Measurements from ENCODE around the gene GPS2.

GPS2 gene

GRCh38 chr17:7356072-7356549, 41.0 kb upstream of the GPS2 start:
- Mint-ChIP-seq H3K36me3 (ENCODE audit: low read depth) (no peaks in the 10 kb centered on the region), H3K4me1 (peaks cover 21% of the 10 kb centered on the region), H3K27me3 (ENCODE audit: low read depth) (peaks cover 6% of the 10 kb centered on the region), H3K9me3 (no peaks in the 10 kb centered on the region), H3K27ac (no peak overlapping the region), H3K4me3 (no peak overlapping the region)
- peak; percentile 80 to 86 (median 84) for TF ChIP-seq CTCF (IDR thresholded peaks at IDR 0.05; ENCODE audit: unreplicated experiment in 3 of 3)

- no peak overlapping the region for H3K27ac Mint-ChIP-seq
- H3K4me1 Mint-ChIP-seq = peaks cover 21% of the 10 kb centered on the region
- peak overlapping the region in 1 of 3 experiments; percentile 36 for H3K4me3 Mint-ChIP-seq
- no peaks in the 10 kb centered on the region for H3K36me3 Mint-ChIP-seq (ENCODE audit: low read depth)
- peaks cover 6% of the 10 kb centered on the region for H3K27me3 Mint-ChIP-seq (ENCODE audit: low read depth)
- H3K9me3 Mint-ChIP-seq = no peaks in the 10 kb centered on the region
- no peak for TF ChIP-seq CTCF (IDR thresholded peaks at IDR 0.05; ENCODE audit: unreplicated experiment in 3 of 3)
These were observed 40.4 kb upstream of the GPS2 start for GRCh38 chr17:7355573-7355972.

- no peaks in the 10 kb centered on the region for H3K9me3 Mint-ChIP-seq
- H3K36me3 Mint-ChIP-seq (ENCODE audit: low read depth) = no peaks in the 10 kb centered on the region
- TF ChIP-seq CTCF (IDR thresholded peaks at IDR 0.05; ENCODE audit: unreplicated experiment in 3 of 3) = no peak
- H3K4me3 Mint-ChIP-seq = peak within 1 kb of the TSS; percentile 89 to 94 (median 93)
- H3K27ac Mint-ChIP-seq = peak within 1 kb of the TSS; percentile 70 to 95 (median 75)
- peaks cover 6% of the 10 kb centered on the region for H3K27me3 Mint-ChIP-seq (ENCODE audit: low read depth)
- peaks cover 23% of the 10 kb centered on the region for H3K4me1 Mint-ChIP-seq
These were observed 39.9 kb upstream of the GPS2 start, which contains the start of gene TMEM95 for GRCh38 chr17:7355053-7355452. TMEM95 (plus strand) TSS chr17:7355156; CDS start chr17:7355205, 49 bp downstream.

- Mint-ChIP-seq H3K27ac (peak overlapping the region; percentile 70 to 95 (median 75)), H3K27me3 (ENCODE audit: low read depth) (peaks cover 6% of the 10 kb centered on the region), H3K4me3 (peak overlapping the region; percentile 89 to 94 (median 93)), H3K9me3 (no peaks in the 10 kb centered on the region), H3K36me3 (ENCODE audit: low read depth) (no peaks in the 10 kb centered on the region), H3K4me1 (peaks cover 30% of the 10 kb centered on the region)
- no peak for TF ChIP-seq CTCF (IDR thresholded peaks at IDR 0.05; ENCODE audit: unreplicated experiment in 3 of 3)
These were observed 39.2 kb upstream of the GPS2 start for GRCh38 chr17:7354262-7354843.

GRCh38 chr17:7352910-7353635, 37.9 kb upstream of the GPS2 start:
- Mint-ChIP-seq H3K27ac (peak overlapping the region; percentile 92 to 96 (median 94)), H3K4me3 (peak overlapping the region; percentile 89 to 94 (median 93)), H3K36me3 (ENCODE audit: low read depth) (no peaks in the 10 kb centered on the region), H3K9me3 (no peaks in the 10 kb centered on the region), H3K4me1 (peaks cover 43% of the 10 kb centered on the region), H3K27me3 (ENCODE audit: low read depth) (peaks cover 9% of the 10 kb centered on the region)
- no peak for TF ChIP-seq CTCF (IDR thresholded peaks at IDR 0.05; ENCODE audit: unreplicated experiment in 3 of 3)

Measured in nephron (organoid).